KBM-7 (cell line): ENCODE results near the gene ARPC5.
"Not testable (repeated sequence)": the region's sequence is repeated elsewhere in the genome, so short reads cannot be mapped to it uniquely, and the experiment has no call there.

Experiments
- DNase-seq: peaks from one replicate; pipeline ENCODE4 v3.0.0-alpha.2; 2015
- in situ Hi-C: fragments of 300-500 bp; cut with MboI; formaldehyde crosslinking; loops from 2 replicates; pipeline ENCODE4 v1.14.3; 2020; ENCODE audit warnings: low sequenced_read_pairs, low pct_unique_long_range_greater_than_20kb, mixed read lengths

Gene ARPC5

GRCh38 chr1:183652107-183652506, 16.5 kb upstream of the ARPC5 start:
- in situ Hi-C loops: loop anchor here (25.0 kb wide), 1 partner anchor 260 kb away; no protein-coding TSS in a partner anchor

GRCh38 chr1:183651612-183652011, 16.0 kb upstream of the ARPC5 start:
- in situ Hi-C loops: loop anchor here (25.0 kb wide), 1 partner anchor 261 kb away; no protein-coding TSS in a partner anchor
- no peak for DNase-seq

More at GRCh38 chr1:183652107-183652506, 16.5 kb upstream of the ARPC5 start:
- no peak for DNase-seq

GRCh38 chr1:183648042-183648441, 12.5 kb upstream of the ARPC5 start:
- no peak for DNase-seq
- in situ Hi-C loops: no loop called here

- no peak for DNase-seq
- in situ Hi-C loops: no loop called here
These were observed 11.2 kb upstream of the ARPC5 start for GRCh38 chr1:183646776-183647175.

- no peak for DNase-seq
- in situ Hi-C loops: no loop called here
These were observed 9.9 kb upstream of the ARPC5 start for GRCh38 chr1:183645531-183645930.

- DNase-seq: no peak
- in situ Hi-C loops: no loop called here
These were observed 6.6 kb upstream of the ARPC5 start for GRCh38 chr1:183642166-183642565.

GRCh38 chr1:183640193-183640592, 4.6 kb upstream of the ARPC5 start:
- DNase-seq: no peak
- in situ Hi-C loops: no loop called here

GRCh38 chr1:183638649-183639387, 3.2 kb upstream of the ARPC5 start:
- DNase-seq: no peak
- in situ Hi-C loops: no loop called here

GRCh38 chr1:183636783-183637182, 1.2 kb upstream of the ARPC5 start:
- DNase-seq: no peak
- in situ Hi-C loops: no loop called here

- in situ Hi-C loops: no loop called here
- DNase-seq: no peak
These were observed 725 bp upstream of the ARPC5 start for GRCh38 chr1:183636334-183636682.

- peak; percentile 27 for DNase-seq
- in situ Hi-C loops: no loop called here
These were observed 431 bp downstream of the ARPC5 start for GRCh38 chr1:183635099-183635605.

- in situ Hi-C loops: no loop called here
- DNase-seq: no peak
These were observed 1.0 kb downstream of the ARPC5 start for GRCh38 chr1:183634429-183635065.

GRCh38 chr1:183633676-183634343, 1.8 kb downstream of the ARPC5 start:
- in situ Hi-C loops: no loop called here
- peak; percentile 82 for DNase-seq

- in situ Hi-C loops: no loop called here
- no peak for DNase-seq
These were observed 2.6 kb downstream of the ARPC5 start for GRCh38 chr1:183632964-183633363.

- no peak for DNase-seq
- in situ Hi-C loops: no loop called here
These were observed 3.5 kb downstream of the ARPC5 start for GRCh38 chr1:183632114-183632513.

GRCh38 chr1:183630748-183631147, 4.8 kb downstream of the ARPC5 start:
- in situ Hi-C loops: no loop called here
- DNase-seq: no peak

GRCh38 chr1:183628537-183628936, 7.0 kb downstream of the ARPC5 start:
- no peak for DNase-seq
- in situ Hi-C loops: no loop called here

- in situ Hi-C loops, DNase-seq: not testable (repeated sequence)
These were observed 9.3 kb downstream of the ARPC5 start for GRCh38 chr1:183626236-183626635.

- DNase-seq: peak; percentile 73
- in situ Hi-C loops: no loop called here
These were observed 12.4 kb downstream of the ARPC5 start for GRCh38 chr1:183622884-183623785.
